Natural killer cell (primary cell): ENCODE results near the gene SLC25A21. TPM values are rescaled to one million over a fixed set of nuclear protein-coding genes. Genes with fewer than 3 reads are reported as not detected.
"Not testable (repeated sequence)": the region's sequence is repeated elsewhere in the genome, so short reads cannot be mapped to it uniquely, and the experiment has no call there.

Experiments
- ATAC-seq, 3 donors: fragments of 150-1000 bp in 2 of 3; fragments of 200-7000 bp in 1 of 3; cut with Tn5 transposase; 1 replicate in 1 of 3; 2 replicates in 2 of 3; pipeline ENCODE4 v1.10.0; 2021; ENCODE audit warnings: mild to moderate bottlenecking in 2 of 3, moderate library complexity in 2 of 3
- DNase-seq, 2 donors: peaks; one replicate each; pipeline versions ENCODE4 v3.0.0 to v3.0.0-alpha.2; 2013 to 2021; ENCODE audit warnings: mixed read lengths in 1 of 2
- H3K27ac ChIP-seq: one replicate; pipeline ENCODE4 v1.5.1; 2013; ENCODE audit warnings: mild to moderate bottlenecking, low read length
- H3K27me3 ChIP-seq: one replicate; pipeline ENCODE4 v1.6.1; 2013; ENCODE audit warnings: low read length; ENCODE audit not compliant: control insufficient read depth, insufficient read depth
- H3K36me3 ChIP-seq: one replicate; pipeline ENCODE4 v1.6.1; 2013; ENCODE audit warnings: low read length; ENCODE audit not compliant: control insufficient read depth, insufficient read depth
- H3K4me1 ChIP-seq: one replicate; pipeline ENCODE4 v1.6.1; 2013; ENCODE audit warnings: low read length; ENCODE audit not compliant: control insufficient read depth, insufficient read depth
- H3K4me3 ChIP-seq: one replicate; pipeline ENCODE4 v1.5.1; 2013; ENCODE audit warnings: low read length
- H3K9me3 ChIP-seq: one replicate; pipeline ENCODE4 v1.6.1; 2013; ENCODE audit warnings: low read length; ENCODE audit not compliant: control insufficient read depth, insufficient read depth
- H3K27ac Mint-ChIP-seq, 2 donors: one replicate each; pipeline ENCODE4 v1.8.0; 2022; ENCODE audit warnings: mild to moderate bottlenecking in 2 of 2, mixed read lengths in 2 of 2, moderate library complexity in 1 of 2
- H3K27me3 Mint-ChIP-seq, 2 donors: one replicate each; pipeline ENCODE4 v1.8.0; 2022; ENCODE audit warnings: low read depth in 2 of 2, mixed read lengths in 2 of 2
- H3K36me3 Mint-ChIP-seq: one replicate; pipeline ENCODE4 v1.8.0; 2022; ENCODE audit warnings: mixed read lengths
- H3K4me1 Mint-ChIP-seq, 2 donors: one replicate each; pipeline ENCODE4 v1.8.0; 2022; ENCODE audit warnings: mixed read lengths in 2 of 2
- H3K4me3 Mint-ChIP-seq: one replicate; pipeline ENCODE4 v1.8.0; 2022; ENCODE audit warnings: mild to moderate bottlenecking, moderate library complexity, mixed read lengths
- H3K9me3 Mint-ChIP-seq, 2 donors: one replicate each; pipeline ENCODE4 v1.8.0; 2022; ENCODE audit warnings: mixed read lengths in 2 of 2
- CTCF ChIP-seq: fragments of 200-600 bp; IDR thresholded peaks from one replicate; pipeline ENCODE4 v1.8.0; 2022; ENCODE audit warnings: antibody characterized with exemption
- WGBS: methylation state at CpG from one replicate; pipeline ENCODE4 v1.1.7; 2013; ENCODE audit warnings: missing lambda C conversion rate; ENCODE audit not compliant: insufficient coverage; 5-methylcytosine and 5-hydroxymethylcytosine counted together
- intact Hi-C: fragments of 100-400 bp; cut with micrococcal nuclease; formaldehyde crosslinking; loops from one replicate; pipeline ENCODE4 v1.14.2; 2022
- total RNA-seq, 4 donors: library from RNA; stranded (reverse); fragments of 120-200 nt in 1 of 4; gene quantifications; one replicate each; pipeline versions ENCODE4 v1.2.3 to v1.2.4, GENCODE V29; 2013 to 2022

SLC25A21 gene
- total RNA-seq, 3 donors from 2014 or later (not counting 1 experiment from before 2014, with no cell fraction given): not detected

- Histone ChIP-seq H3K9me3 (peaks cover 11% of the 10 kb centered on the region), H3K4me1 (no peaks in the 10 kb centered on the region), H3K36me3 (no peaks in the 10 kb centered on the region), H3K4me3 (no peak overlapping the region), H3K27me3 (no peaks in the 10 kb centered on the region), H3K27ac (no peak overlapping the region)
- Mint-ChIP-seq H3K9me3 (peaks cover 17 to 20% of the 10 kb centered on the region in 2 donors), H3K4me3 (no peak overlapping the region), H3K27ac (no peak overlapping the region), H3K4me1 (no peaks in the 10 kb centered on the region), H3K36me3 (no peaks in the 10 kb centered on the region), H3K27me3 (no peaks in the 10 kb centered on the region)
- ATAC-seq: peak in 1 of 3 donors; percentile 14
- TF ChIP-seq CTCF: no peak
- no peak for DNase-seq
- intact Hi-C loops: no loop called here
- whole genome bisulfite sequencing: 74% methylated on average over 5 of the region's 5 CpGs
These were observed 18.9 kb downstream of the SLC25A21 start for GRCh38 chr14:37153483-37153882.

- TF ChIP-seq CTCF: no peak
- WGBS: 40% methylated on average over 1 of the region's 1 CpG
These were observed 19.4 kb downstream of the SLC25A21 start for GRCh38 chr14:37153005-37153404.

GRCh38 chr14:37150414-37150813 lies 22.0 kb downstream of the SLC25A21 start:
- peak; percentile 9 for TF ChIP-seq CTCF
- Mint-ChIP-seq H3K27ac (no peak overlapping the region), H3K36me3 (no peaks in the 10 kb centered on the region), H3K4me3 (no peak overlapping the region), H3K9me3 (peaks cover 7 to 9% of the 10 kb centered on the region in 2 donors), H3K4me1 (no peaks in the 10 kb centered on the region), H3K27me3 (no peaks in the 10 kb centered on the region)
- peaks cover 11% of the 10 kb centered on the region for H3K9me3 ChIP-seq
- H3K4me3 ChIP-seq: no peak overlapping the region
- DNase-seq: no peak
- no peak overlapping the region for H3K27ac ChIP-seq
- ATAC-seq: no peak
- H3K4me1 ChIP-seq: no peaks in the 10 kb centered on the region
- intact Hi-C loops: no loop called here
- 0% methylated on average over 3 of the region's 3 CpGs for WGBS
- no peaks in the 10 kb centered on the region for H3K27me3 ChIP-seq
- no peaks in the 10 kb centered on the region for H3K36me3 ChIP-seq

More at GRCh38 chr14:37153005-37153404, 19.4 kb downstream of the SLC25A21 start:
- H3K4me3 Mint-ChIP-seq: no peak overlapping the region
- intact Hi-C loops: no loop called here
- no peaks in the 10 kb centered on the region for H3K4me1 ChIP-seq
- no peak overlapping the region for H3K27ac Mint-ChIP-seq
- H3K36me3 Mint-ChIP-seq: no peaks in the 10 kb centered on the region
- peaks cover 16 to 19% of the 10 kb centered on the region in 2 donors for H3K9me3 Mint-ChIP-seq
- H3K36me3 ChIP-seq: no peaks in the 10 kb centered on the region
- H3K27me3 ChIP-seq: no peaks in the 10 kb centered on the region
- peaks cover 11% of the 10 kb centered on the region for H3K9me3 ChIP-seq
- no peaks in the 10 kb centered on the region for H3K4me1 Mint-ChIP-seq
- DNase-seq (no peak), ATAC-seq (no peak)
- H3K27me3 Mint-ChIP-seq: no peaks in the 10 kb centered on the region
- H3K4me3 ChIP-seq: no peak overlapping the region
- no peak overlapping the region for H3K27ac ChIP-seq

- Mint-ChIP-seq H3K27me3 (no peaks in the 10 kb centered on the region), H3K27ac (no peak overlapping the region), H3K9me3 (peaks cover 3 to 4% of the 10 kb centered on the region in 2 donors), H3K4me3 (no peak overlapping the region), H3K36me3 (no peaks in the 10 kb centered on the region), H3K4me1 (no peaks in the 10 kb centered on the region)
- no peak for DNase-seq
- 59% methylated on average over 1 of the region's 1 CpG for WGBS
- intact Hi-C loops: no loop called here
- Histone ChIP-seq H3K27me3 (no peaks in the 10 kb centered on the region), H3K4me1 (no peaks in the 10 kb centered on the region), H3K27ac (no peak overlapping the region), H3K4me3 (no peak overlapping the region), H3K36me3 (no peaks in the 10 kb centered on the region), H3K9me3 (no peaks in the 10 kb centered on the region)
- no peak for ATAC-seq
- no peak for TF ChIP-seq CTCF
These were observed 25.0 kb downstream of the SLC25A21 start for GRCh38 chr14:37147310-37147880.

- H3K27ac ChIP-seq, H3K36me3 Mint-ChIP-seq, H3K36me3 ChIP-seq, H3K27me3 Mint-ChIP-seq, H3K27me3 ChIP-seq, H3K9me3 Mint-ChIP-seq, H3K27ac Mint-ChIP-seq, intact Hi-C loops, DNase-seq, H3K4me3 ChIP-seq, H3K4me1 ChIP-seq, H3K4me1 Mint-ChIP-seq, H3K4me3 Mint-ChIP-seq, H3K9me3 ChIP-seq, ATAC-seq: not testable (repeated sequence)
- 90% methylated on average over 1 of the region's 1 CpG for WGBS
These were observed 26.0 kb downstream of the SLC25A21 start for GRCh38 chr14:37146438-37146837.
